ENCODE data around the gene FRMD4B. TPM values are rescaled to one million over a fixed set of nuclear protein-coding genes. Genes with fewer than 3 reads are reported as not detected.

FRMD4B gene
- total and polyA plus RNA-seq, 10 of the 15 experiments (the other 5 are each of a cell fraction or from before 2014, with no cell fraction given): 3.9 to 11.4 (median 8.0) TPM

- Histone ChIP-seq H3K9ac (ENCODE audit: control insufficient read depth, insufficient read depth, low read length) (no peak overlapping the region), H3K4me2 (ENCODE audit: control insufficient read depth, insufficient read depth) (no peak overlapping the region), H4K20me1 (ENCODE audit: control insufficient read depth, insufficient read depth) (no peaks in the 10 kb centered on the region), H3K4me1 (ENCODE audit: control insufficient read depth, insufficient read depth, low read length) (no peaks in the 10 kb centered on the region), H3K36me3 (ENCODE audit: control insufficient read depth in 2 of 2, insufficient read depth in 2 of 2, low read length in 1 of 2) (no peaks in the 10 kb centered on the region), H3K79me2 (ENCODE audit: control insufficient read depth, insufficient read depth, low read length) (no peaks in the 10 kb centered on the region), H3K4me3 (no peak overlapping the region), H3K9me3 (replicated peaks; ENCODE audit: control insufficient read depth, insufficient read depth, low read length) (no peaks in the 10 kb centered on the region), H2AFZ (ENCODE audit: control insufficient read depth, low read depth, low read length) (no peak overlapping the region), H3K27me3 (replicated peaks in 1 of 2; ENCODE audit: control insufficient read depth in 2 of 2, insufficient read depth in 2 of 2, low read length in 1 of 2) (no peaks in the 10 kb centered on the region; a peak in 1 of 4 replicates), H3K27ac (ENCODE audit: control insufficient read depth, insufficient read depth) (no peak overlapping the region)
- no TSS peak for BruUV-seq (replicated peaks)
- ChIA-PET POLR2A (interaction anchor here (0.6 to 2.6 kb wide), 3 partner anchors 14 to 194 kb away, joined by 4 to 7 read pairs (median 4); no protein-coding TSS in a partner anchor), CTCF (interaction anchor here (0.6 to 10.5 kb wide), 13 partner anchors 13 to 388 kb away, joined by 3 to 158 read pairs (median 11); no protein-coding TSS in a partner anchor), RAD21 (ENCODE audit: unreplicated experiment) (interaction anchor here (1.1 to 6.3 kb wide), 3 partner anchors 121 to 269 kb away, joined by 3 to 47 read pairs (median 14); no protein-coding TSS in a partner anchor), SMC1A (ENCODE audit: uncharacterized antibody, unreplicated experiment) (interaction anchor here (1.1 to 8.4 kb wide), 9 partner anchors 11 to 266 kb away, joined by 3 to 100 read pairs (median 46); no protein-coding TSS in a partner anchor)
- no peak for DNase-seq (ENCODE audit: low read depth, low spot score)
- TF ChIP-seq ZNF207 (IDR thresholded peaks at IDR 0.05; ENCODE audit: borderline replicate concordance) (no peak), SKIL (IDR thresholded peaks at IDR 0.05; ENCODE audit: low read depth, poor library complexity, severe bottlenecking) (no peak), MTA2 (IDR thresholded peaks at IDR 0.05; ENCODE audit: low read depth) (no peak), RB1 (IDR thresholded peaks at IDR 0.05; ENCODE audit: borderline replicate concordance) (no peak), TCF12 (IDR thresholded peaks at IDR 0.05; ENCODE audit: low read depth, low read length) (no peak), CHD4 (IDR thresholded peaks at IDR 0.05) (no peak)
- in situ Hi-C loops (cut with MboI) (no loop called here), intact Hi-C loops (cut with micrococcal nuclease; ENCODE audit: unreplicated experiment) (loop anchor here (5.0 kb wide), 3 partner anchors 120 to 305 kb away; partner anchors contain the start of gene LMOD3)
- no peak for ATAC-seq
- no peak for FAIRE-seq
Measured at GRCh38 chr3:69426967-69427304, 41.0 kb upstream of the FRMD4B start.
